PFSK-1 (cell line): ENCODE data around the gene SYP.

ENCODE experiments used
- POLR2AphosphoS5 ChIP-seq: IDR thresholded peaks from 2 replicates; pipeline ENCODE4 v1.6.1; 2012; ENCODE audit warnings: low read depth, mild to moderate bottlenecking, control low read depth, low read length, moderate library complexity
- REST ChIP-seq, 2 experiments: IDR thresholded peaks; 2 replicates each; pipeline versions ENCODE4 v1.6.1 to v1.8.0; 2011 to 2012; ENCODE audit warnings: low read depth in 2 of 2, low read length in 2 of 2, control low read depth in 1 of 2, inconsistent platforms in 1 of 2, mild to moderate bottlenecking in 1 of 2, moderate library complexity in 1 of 2; ENCODE audit not compliant: insufficient read depth in 1 of 2
- SIN3A ChIP-seq: IDR thresholded peaks from 2 replicates; pipeline ENCODE4 v1.6.1; 2012; ENCODE audit warnings: mild to moderate bottlenecking, low read length, moderate library complexity, borderline replicate concordance; ENCODE audit not compliant: insufficient read depth
- TAF1 ChIP-seq: IDR thresholded peaks from 2 replicates; pipeline ENCODE4 v1.6.1; 2012; ENCODE audit warnings: low read length, control low read depth, borderline replicate concordance; ENCODE audit not compliant: insufficient read depth

GRCh38 chrX:49242545-49243066 lies 42.6 kb upstream of the SYP start:
- TF ChIP-seq POLR2AphosphoS5 (no peak), REST (IDR thresholded peaks at IDR 0.05; ENCODE audit: insufficient read depth in 1 of 2, low read depth in 2 of 2, low read length in 2 of 2) (no peak), TAF1 (no peak), SIN3A (no peak)
